AG04449 (cell line): ENCODE data around the gene DHRS2.
"Not testable (repeated sequence)": the region's sequence is repeated elsewhere in the genome, so short reads cannot be mapped to it uniquely, and the experiment has no call there.

Experiments
- CTCF ChIA-PET: fragments of 350-600 bp; formaldehyde crosslinking; extraction: SDS; loops from one replicate; lab custom pipeline; 2021; ENCODE audit warnings: antibody characterized with exemption; lab: Yijun Ruan, JAX
- POLR2A ChIA-PET: fragments of 400-600, 350-600 bp; formaldehyde crosslinking; extraction: SDS; loops from one replicate; lab custom pipeline; 2020; ENCODE audit warnings: antibody characterized with exemption, inconsistent platforms; lab: Yijun Ruan, JAX
- DNase-seq: peaks from one replicate; pipeline ENCODE4 v3.0.0-alpha.2; 2010; ENCODE audit warnings: low read depth, low spot score
- H3K4me3 ChIP-seq: 2 replicates; pipeline ENCODE4 v1.5.1; 2011; ENCODE audit warnings: low read depth, mild to moderate bottlenecking, control low read depth, low read length
- TF ChIP-seq, protein P1 (sequence below): IDR thresholded peaks from one replicate; pipeline ENCODE4 v1.5.1; 2011; ENCODE audit warnings: mild to moderate bottlenecking, moderate library complexity, low read length, control low read depth, inconsistent platforms; ENCODE audit not compliant: insufficient read depth; ENCODE audit errors: missing control alignments

The DHRS2 gene

DNA sequence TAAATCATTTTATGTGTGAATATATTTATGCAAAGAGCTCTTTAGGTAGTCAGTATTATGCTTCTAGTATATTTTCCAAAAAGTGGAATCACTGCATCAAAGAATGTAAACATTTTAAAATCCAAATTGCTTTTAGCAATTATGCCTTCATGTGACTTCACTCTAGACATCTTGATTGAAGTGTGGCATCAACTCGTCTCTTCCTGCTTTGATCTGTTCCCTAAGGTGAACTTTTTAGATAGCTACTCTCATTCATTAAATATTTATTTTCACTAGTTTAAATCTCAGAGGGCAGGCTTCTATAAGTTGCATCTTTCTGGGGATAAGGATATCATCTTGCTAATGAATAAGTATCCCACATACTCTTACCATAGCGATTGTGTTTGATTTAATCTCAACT lies 39.2 kb downstream of the DHRS2 start:
- POLR2A ChIA-PET = no interaction called here
- CTCF ChIA-PET = interaction anchor here (2.0 to 2.5 kb wide), 2 partner anchors 9 to 44 kb away, joined by 5 to 12 read pairs; no protein-coding TSS in a partner anchor
- TF ChIP-seq, protein P1, sequence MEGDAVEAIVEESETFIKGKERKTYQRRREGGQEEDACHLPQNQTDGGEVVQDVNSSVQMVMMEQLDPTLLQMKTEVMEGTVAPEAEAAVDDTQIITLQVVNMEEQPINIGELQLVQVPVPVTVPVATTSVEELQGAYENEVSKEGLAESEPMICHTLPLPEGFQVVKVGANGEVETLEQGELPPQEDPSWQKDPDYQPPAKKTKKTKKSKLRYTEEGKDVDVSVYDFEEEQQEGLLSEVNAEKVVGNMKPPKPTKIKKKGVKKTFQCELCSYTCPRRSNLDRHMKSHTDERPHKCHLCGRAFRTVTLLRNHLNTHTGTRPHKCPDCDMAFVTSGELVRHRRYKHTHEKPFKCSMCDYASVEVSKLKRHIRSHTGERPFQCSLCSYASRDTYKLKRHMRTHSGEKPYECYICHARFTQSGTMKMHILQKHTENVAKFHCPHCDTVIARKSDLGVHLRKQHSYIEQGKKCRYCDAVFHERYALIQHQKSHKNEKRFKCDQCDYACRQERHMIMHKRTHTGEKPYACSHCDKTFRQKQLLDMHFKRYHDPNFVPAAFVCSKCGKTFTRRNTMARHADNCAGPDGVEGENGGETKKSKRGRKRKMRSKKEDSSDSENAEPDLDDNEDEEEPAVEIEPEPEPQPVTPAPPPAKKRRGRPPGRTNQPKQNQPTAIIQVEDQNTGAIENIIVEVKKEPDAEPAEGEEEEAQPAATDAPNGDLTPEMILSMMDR = no peak
- H3K4me3 ChIP-seq = no peak overlapping the region
- no peak for DNase-seq

- H3K4me3 ChIP-seq = no peak overlapping the region
- CTCF ChIA-PET = interaction anchor here (1.2 to 2.5 kb wide), 3 partner anchors 10 to 255 kb away, joined by 4 to 12 read pairs (median 5); no protein-coding TSS in a partner anchor
- TF ChIP-seq, protein P1 = no peak
- DNase-seq = no peak
- POLR2A ChIA-PET = no interaction called here
Measured at GRCh38 chr14:23675906-23676305, 39.7 kb downstream of the DHRS2 start.

DNA sequence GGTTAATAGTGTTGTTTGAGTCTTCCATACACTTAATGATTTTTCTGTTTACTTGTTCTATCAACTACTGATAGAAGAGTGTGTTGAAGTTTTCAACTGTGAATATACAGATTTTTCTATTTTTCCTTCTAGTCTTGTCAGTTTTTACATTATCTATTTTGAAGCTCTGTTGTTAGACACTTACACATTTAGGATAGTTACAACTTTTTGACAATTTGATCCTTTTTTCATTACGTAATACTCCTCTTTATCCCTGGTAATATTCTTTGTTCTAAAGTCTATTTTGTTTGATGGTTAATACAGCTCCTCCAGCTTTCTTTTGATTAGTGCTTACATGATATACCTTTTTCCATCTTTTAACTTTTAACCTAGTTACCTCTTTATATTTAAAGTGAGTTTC lies 45.2 kb downstream of the DHRS2 start:
- ChIA-PET POLR2A (interaction anchor here (1.0 kb wide), 1 partner anchor 13 kb away, joined by 3 read pairs; no protein-coding TSS in a partner anchor), CTCF (interaction anchor here (1.1 to 2.5 kb wide), 4 partner anchors 10 to 232 kb away, joined by 3 to 8 read pairs (median 6); no protein-coding TSS in a partner anchor)
- H3K4me3 ChIP-seq = no peak overlapping the region
- no peak for DNase-seq
- TF ChIP-seq, protein P1 = no peak

- CTCF ChIA-PET = interaction anchor here (1.3 to 4.8 kb wide), 2 partner anchors 20 to 58 kb away, joined by 3 to 25 read pairs; no protein-coding TSS in a partner anchor
- H3K4me3 ChIP-seq, POLR2A ChIA-PET, DNase-seq: not testable (repeated sequence)
Measured at GRCh38 chr14:23689709-23690514, 53.7 kb downstream of the DHRS2 start.

GRCh38 chr14:23692416-23692815 lies 56.3 kb downstream of the DHRS2 start:
- CTCF ChIA-PET = interaction anchor here (4.8 kb wide), 1 partner anchor 61 kb away, joined by 25 read pairs; no protein-coding TSS in a partner anchor
- POLR2A ChIA-PET = no interaction called here
- no peak for DNase-seq
- no peak overlapping the region for H3K4me3 ChIP-seq
- TF ChIP-seq, protein P1 = no peak

- DNase-seq = no peak
- no peak overlapping the region for H3K4me3 ChIP-seq
- TF ChIP-seq, protein P1 = no peak
- CTCF ChIA-PET = interaction anchor here (1.5 to 4.8 kb wide), 2 partner anchors 62 to 105 kb away, joined by 5 to 25 read pairs; no protein-coding TSS in a partner anchor
- POLR2A ChIA-PET = no interaction called here
Measured at GRCh38 chr14:23693252-23693775, 57.1 kb downstream of the DHRS2 start.
